SK-N-MC (cell line): ENCODE data around the gene UBA5.

Source experiments
- EZH2 ChIP-seq: fragments of 200-600 bp; sonication (generic); IDR thresholded peaks from one replicate; pipeline ENCODE4 v1.6.1; 2017; ENCODE audit warnings: antibody characterized with exemption
- POLR2AphosphoS5 ChIP-seq: IDR thresholded peaks from 2 replicates; pipeline ENCODE4 v1.6.1; 2012; ENCODE audit warnings: mild to moderate bottlenecking, low read depth, low read length, borderline replicate concordance

DNA sequence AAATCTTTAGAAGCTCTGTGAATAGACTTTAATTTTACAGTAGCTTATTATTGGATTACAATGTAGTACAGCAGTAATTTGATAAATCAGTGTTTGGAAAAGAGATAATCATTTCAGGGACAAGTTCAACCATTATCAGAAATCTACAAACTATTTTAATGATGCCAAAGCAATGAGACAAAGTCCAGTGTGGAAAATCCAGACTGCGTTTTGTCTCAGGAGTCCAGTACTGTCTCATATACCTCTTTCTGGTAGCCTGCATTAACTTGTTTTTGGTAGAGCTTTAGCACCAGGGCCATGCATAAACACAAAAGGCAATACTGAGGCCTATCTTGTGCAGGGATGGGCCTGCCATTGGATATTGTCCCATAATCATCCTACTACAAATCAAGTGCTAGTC, 43.3 kb upstream of the UBA5 start:
- TF ChIP-seq POLR2AphosphoS5 = no peak
- no peak for TF ChIP-seq EZH2
